DOHH2 (cell line): ENCODE results near the gene COL19A1.

Experiments used
- H3F3A ChIP-seq: fragments of 200-600 bp; sonication (generic), shearing (Covaris generic); 2 replicates; pipeline ENCODE4 v1.6.0; 2016; ENCODE audit warnings: antibody characterized with exemption, mild to moderate bottlenecking; ENCODE audit not compliant: control insufficient read depth, insufficient read depth
- H3K27ac ChIP-seq: fragments of 200-600 bp; sonication (generic); 2 replicates; pipeline ENCODE4 v1.5.1; 2014; ENCODE audit warnings: low read depth, mild to moderate bottlenecking, low read length, moderate library complexity
- H3K27me3 ChIP-seq: fragments of 200-600 bp; sonication (generic); 2 replicates; pipeline ENCODE4 v1.6.1; 2014; ENCODE audit warnings: mild to moderate bottlenecking, low read length, mixed read lengths; ENCODE audit not compliant: control insufficient read depth
- H3K36me3 ChIP-seq: fragments of 200-600 bp; sonication (generic); 2 replicates; pipeline ENCODE4 v1.6.1; 2014; ENCODE audit warnings: mild to moderate bottlenecking, low read length, moderate library complexity, mixed read lengths; ENCODE audit not compliant: control insufficient read depth
- H3K4me1 ChIP-seq: fragments of 200-600 bp; sonication (generic); 2 replicates; pipeline ENCODE4 v1.6.1; 2014; ENCODE audit warnings: mild to moderate bottlenecking, low read length, mixed read lengths; ENCODE audit not compliant: control insufficient read depth
- H3K4me2 ChIP-seq: fragments of 200-600 bp; sonication (generic); 2 replicates; pipeline ENCODE4 v1.6.0; 2014; ENCODE audit warnings: mild to moderate bottlenecking, low read length, moderate library complexity
- H3K4me3 ChIP-seq: fragments of 200-600 bp; sonication (generic); 2 replicates; pipeline ENCODE4 v1.5.1; 2014; ENCODE audit warnings: mild to moderate bottlenecking, low read length, mixed read lengths
- H3K79me2 ChIP-seq: fragments of 200-600 bp; sonication (generic); 2 replicates; pipeline ENCODE4 v1.6.1; 2014; ENCODE audit warnings: mild to moderate bottlenecking, low read length, mixed read lengths; ENCODE audit not compliant: control insufficient read depth
- H3K9me2 ChIP-seq: fragments of 200-600 bp; sonication (generic); replicated peaks from 2 replicates; pipeline ENCODE4 v1.6.1; 2014; ENCODE audit warnings: mild to moderate bottlenecking, low read length, mixed read lengths; ENCODE audit not compliant: control insufficient read depth
- H3K9me3 ChIP-seq: fragments of 200-600 bp; sonication (generic); 2 replicates; pipeline ENCODE4 v1.6.1; 2014; ENCODE audit warnings: antibody characterized with exemption, low read length, mixed read lengths; ENCODE audit not compliant: control insufficient read depth, insufficient read depth
- H4K20me1 ChIP-seq: fragments of 200-600 bp; sonication (generic); 2 replicates; pipeline ENCODE4 v1.6.0; 2014; ENCODE audit warnings: low read depth, mild to moderate bottlenecking, antibody characterized with exemption, low read length, moderate library complexity; ENCODE audit not compliant: control insufficient read depth, insufficient read depth
- CTCF ChIP-seq: fragments of 200-600 bp; sonication (generic); IDR thresholded peaks from one replicate; pipeline ENCODE4 v1.5.1; 2014; ENCODE audit warnings: antibody characterized with exemption, mild to moderate bottlenecking, low read depth, low read length; ENCODE audit not compliant: poor library complexity, severe bottlenecking
- EZH2phosphoT487 ChIP-seq: fragments of 200-600 bp; sonication (generic); IDR thresholded peaks from 2 replicates; pipeline ENCODE4 v1.6.1; 2017; ENCODE audit warnings: borderline replicate concordance, mild to moderate bottlenecking, antibody characterized with exemption, low read length, moderate library complexity, mixed read lengths

COL19A1 gene

GRCh38 chr6:70151616-70152015, 285.3 kb downstream of the COL19A1 start:
- Histone ChIP-seq H3K27me3 (no peaks in the 10 kb centered on the region), H3K4me2 (no peak overlapping the region), H4K20me1 (no peaks in the 10 kb centered on the region), H3F3A (no peaks in the 10 kb centered on the region), H3K4me1 (no peaks in the 10 kb centered on the region), H3K9me3 (no peaks in the 10 kb centered on the region), H3K79me2 (no peaks in the 10 kb centered on the region), H3K4me3 (no peak overlapping the region), H3K9me2 (no peaks in the 10 kb centered on the region), H3K27ac (no peak overlapping the region), H3K36me3 (no peaks in the 10 kb centered on the region)
- no peak for TF ChIP-seq CTCF

- H3K9me2 ChIP-seq: no peaks in the 10 kb centered on the region
These were observed 286.4 kb downstream of the COL19A1 start for GRCh38 chr6:70152786-70153185.

GRCh38 chr6:70157086-70157485, 290.7 kb downstream of the COL19A1 start:
- Histone ChIP-seq H3K9me2 (no peaks in the 10 kb centered on the region), H3F3A (no peaks in the 10 kb centered on the region), H3K4me1 (no peaks in the 10 kb centered on the region), H3K4me2 (no peak overlapping the region), H3K27ac (no peak overlapping the region), H3K79me2 (no peaks in the 10 kb centered on the region), H3K27me3 (0 out of 2 replicates have a peak, but pooled peaks cover 3% of the 10 kb centered on the region), H3K36me3 (no peaks in the 10 kb centered on the region), H3K4me3 (no peak overlapping the region), H4K20me1 (no peaks in the 10 kb centered on the region), H3K9me3 (no peaks in the 10 kb centered on the region)
- TF ChIP-seq EZH2phosphoT487 (no peak), CTCF (no peak)

More at GRCh38 chr6:70152786-70153185, 286.4 kb downstream of the COL19A1 start:
- Histone ChIP-seq H3K27ac (no peak overlapping the region), H4K20me1 (no peaks in the 10 kb centered on the region), H3K4me2 (no peak overlapping the region), H3K27me3 (no peaks in the 10 kb centered on the region), H3K36me3 (no peaks in the 10 kb centered on the region), H3K79me2 (no peaks in the 10 kb centered on the region), H3K9me3 (no peaks in the 10 kb centered on the region), H3K4me3 (no peak overlapping the region), H3F3A (no peaks in the 10 kb centered on the region), H3K4me1 (no peaks in the 10 kb centered on the region)
- TF ChIP-seq EZH2phosphoT487 (no peak), CTCF (no peak)

- Histone ChIP-seq H3K4me3 (no peak overlapping the region), H4K20me1 (no peaks in the 10 kb centered on the region), H3K79me2 (no peaks in the 10 kb centered on the region), H3F3A (no peaks in the 10 kb centered on the region), H3K36me3 (no peaks in the 10 kb centered on the region), H3K27me3 (peaks cover 3% of the 10 kb centered on the region; the same call in 1 of the 2 replicates), H3K9me2 (no peaks in the 10 kb centered on the region), H3K4me2 (no peak overlapping the region), H3K27ac (no peak overlapping the region), H3K4me1 (no peaks in the 10 kb centered on the region), H3K9me3 (no peaks in the 10 kb centered on the region)
- no peak for TF ChIP-seq EZH2phosphoT487
These were observed 293.9 kb downstream of the COL19A1 start for GRCh38 chr6:70160276-70160675.
